Measurements from ENCODE around the gene FOXD3.

FOXD3 gene

GRCh38 chr1:63362578-63362977 lies 40.2 kb downstream of the FOXD3 start:
- DNase-seq = no peak

GRCh38 chr1:63363014-63363413 lies 40.6 kb downstream of the FOXD3 start:
- DNase-seq = no peak

GRCh38 chr1:63366908-63367214 lies 44.5 kb downstream of the FOXD3 start:
- no peak for DNase-seq

GRCh38 chr1:63367215-63368103 lies 45.1 kb downstream of the FOXD3 start, which contains the start of gene ALG6:
Gene ALG6 (plus strand): TSS chr1:63367627. CDS start chr1:63370978, 3,351 bp downstream.
- peak; percentile 89 for DNase-seq

DNA sequence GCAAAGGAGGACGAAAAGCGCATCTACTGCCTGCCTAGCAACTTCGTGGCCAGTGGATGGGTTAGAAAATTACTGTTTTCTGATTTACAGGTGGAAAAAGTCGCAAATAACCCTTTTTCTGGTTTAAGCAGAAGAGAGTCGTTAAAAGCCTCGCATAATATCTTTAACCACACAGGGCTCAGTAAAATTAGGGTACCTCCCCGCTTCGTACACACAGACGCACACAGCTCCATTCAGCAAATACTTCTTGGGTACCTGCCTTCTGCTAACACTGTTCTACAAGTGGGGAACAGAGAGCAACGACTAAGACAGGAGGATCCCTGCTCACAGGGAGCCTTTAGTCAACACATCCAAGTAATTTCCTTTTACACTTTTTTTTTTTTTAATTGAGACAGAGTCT lies 45.8 kb downstream of the FOXD3 start:
- peak; percentile 43 for DNase-seq
